Calu3 (cell line): ENCODE measurements around the gene EGFR. TPM values are rescaled to one million over a fixed set of nuclear protein-coding genes. Genes with fewer than 3 reads are reported as not detected.
A peak's percentile ranks its signal among the peaks of the same experiment; 100 is the strongest.

Experiments
- BruUV-seq: library from RNA; stranded (reverse); fragments of 400-500 nt; replicated peaks from 2 replicates; lab custom pipeline; 2021; lab: Mats Ljungman, UMichigan
- CTCF ChIA-PET: fragments of 300-600 bp; sonication (Branson Sonifier 250); formaldehyde crosslinking; loops from one replicate; lab custom pipeline; 2022; ENCODE audit warnings: antibody characterized with exemption; lab: Charles Lee
- DNase-seq: peaks from one replicate; pipeline ENCODE4 v3.0.0; 2022
- H3K27ac Mint-ChIP-seq: one replicate; pipeline ENCODE4 v1.8.0; 2022; ENCODE audit warnings: mixed read lengths; ENCODE audit not compliant: unreplicated experiment
- H3K27me3 Mint-ChIP-seq: one replicate; pipeline ENCODE4 v1.8.0; 2022; ENCODE audit warnings: mixed read lengths; ENCODE audit not compliant: unreplicated experiment
- H3K36me3 Mint-ChIP-seq: one replicate; pipeline ENCODE4 v1.8.0; 2022; ENCODE audit warnings: mild to moderate bottlenecking, moderate library complexity, mixed read lengths; ENCODE audit not compliant: insufficient read depth, unreplicated experiment
- H3K4me1 Mint-ChIP-seq: one replicate; pipeline ENCODE4 v1.8.0; 2022; ENCODE audit warnings: mild to moderate bottlenecking, low read depth, mixed read lengths; ENCODE audit not compliant: unreplicated experiment
- H3K4me3 Mint-ChIP-seq: one replicate; pipeline ENCODE4 v1.8.0; 2022; ENCODE audit warnings: mild to moderate bottlenecking, low read depth, moderate library complexity, mixed read lengths; ENCODE audit not compliant: unreplicated experiment
- H3K9me3 Mint-ChIP-seq: one replicate; pipeline ENCODE4 v1.8.0; 2022; ENCODE audit warnings: low read depth, mixed read lengths; ENCODE audit not compliant: unreplicated experiment
- intact Hi-C: fragments of 100-400 bp; cut with micrococcal nuclease; formaldehyde crosslinking; loops from one replicate; pipeline ENCODE4 v1.10.0; 2022; ENCODE audit not compliant: unreplicated experiment
- total RNA-seq: library from RNA; stranded (reverse); gene quantifications from 2 replicates; pipeline ENCODE4 v1.2.3, GENCODE V29; 2022
- TF ChIP-seq, protein P1 (sequence below): fragments of 200-600 bp; IDR thresholded peaks from one replicate; pipeline ENCODE4 v1.8.0; 2022; ENCODE audit warnings: antibody characterized with exemption; ENCODE audit not compliant: unreplicated experiment

The EGFR gene
- total RNA-seq, 1 experiment from 2014 or later: 87.4 TPM

DNA sequence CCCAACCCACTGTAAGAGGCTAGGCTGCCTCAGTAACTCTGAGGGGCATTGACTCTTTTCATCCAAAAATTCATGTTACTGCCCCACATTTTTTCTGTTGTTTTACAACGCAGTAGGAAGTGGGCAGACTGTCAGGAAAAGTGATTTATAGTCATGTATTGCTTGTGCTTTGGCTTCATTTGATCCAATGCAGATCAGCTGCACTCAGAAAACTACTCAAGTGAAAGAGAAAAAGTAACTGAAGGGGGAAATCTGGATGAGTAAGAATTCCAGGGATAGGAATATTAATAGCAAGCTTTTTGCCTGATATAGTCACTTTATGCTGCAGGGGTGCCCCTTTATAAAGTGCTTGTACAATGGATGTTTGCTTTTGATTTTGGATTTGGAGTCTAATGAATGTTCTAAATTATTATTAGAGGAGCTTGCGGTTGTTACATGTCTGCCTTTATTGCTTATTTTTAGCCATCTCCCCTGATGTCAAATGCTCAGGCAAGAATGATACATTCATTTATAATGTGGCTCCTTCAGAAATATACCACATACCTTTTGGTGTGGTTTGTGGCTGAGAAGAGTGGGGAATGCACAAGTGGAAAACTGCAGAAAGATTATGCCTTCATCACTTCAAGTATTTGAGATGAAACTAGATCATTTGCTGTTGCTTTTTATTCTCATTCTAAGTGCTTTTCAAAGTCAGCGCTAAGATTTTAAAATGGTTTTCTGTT is 86.1 kb downstream of the EGFR start:
- DNase-seq: no peak
- CTCF ChIA-PET: interaction anchor here (0.7 kb wide), 1 partner anchor 43 kb away, joined by 6 read pairs; no protein-coding TSS in a partner anchor
- Mint-ChIP-seq H3K4me1 (peaks cover 30% of the 10 kb centered on the region), H3K36me3 (no peaks in the 10 kb centered on the region), H3K27me3 (no peaks in the 10 kb centered on the region), H3K27ac (no peak overlapping the region), H3K4me3 (no peak overlapping the region), H3K9me3 (no peaks in the 10 kb centered on the region)
- intact Hi-C loops: no loop called here
- BruUV-seq: no TSS peak
- TF ChIP-seq, protein P1, sequence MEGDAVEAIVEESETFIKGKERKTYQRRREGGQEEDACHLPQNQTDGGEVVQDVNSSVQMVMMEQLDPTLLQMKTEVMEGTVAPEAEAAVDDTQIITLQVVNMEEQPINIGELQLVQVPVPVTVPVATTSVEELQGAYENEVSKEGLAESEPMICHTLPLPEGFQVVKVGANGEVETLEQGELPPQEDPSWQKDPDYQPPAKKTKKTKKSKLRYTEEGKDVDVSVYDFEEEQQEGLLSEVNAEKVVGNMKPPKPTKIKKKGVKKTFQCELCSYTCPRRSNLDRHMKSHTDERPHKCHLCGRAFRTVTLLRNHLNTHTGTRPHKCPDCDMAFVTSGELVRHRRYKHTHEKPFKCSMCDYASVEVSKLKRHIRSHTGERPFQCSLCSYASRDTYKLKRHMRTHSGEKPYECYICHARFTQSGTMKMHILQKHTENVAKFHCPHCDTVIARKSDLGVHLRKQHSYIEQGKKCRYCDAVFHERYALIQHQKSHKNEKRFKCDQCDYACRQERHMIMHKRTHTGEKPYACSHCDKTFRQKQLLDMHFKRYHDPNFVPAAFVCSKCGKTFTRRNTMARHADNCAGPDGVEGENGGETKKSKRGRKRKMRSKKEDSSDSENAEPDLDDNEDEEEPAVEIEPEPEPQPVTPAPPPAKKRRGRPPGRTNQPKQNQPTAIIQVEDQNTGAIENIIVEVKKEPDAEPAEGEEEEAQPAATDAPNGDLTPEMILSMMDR: no peak

DNA sequence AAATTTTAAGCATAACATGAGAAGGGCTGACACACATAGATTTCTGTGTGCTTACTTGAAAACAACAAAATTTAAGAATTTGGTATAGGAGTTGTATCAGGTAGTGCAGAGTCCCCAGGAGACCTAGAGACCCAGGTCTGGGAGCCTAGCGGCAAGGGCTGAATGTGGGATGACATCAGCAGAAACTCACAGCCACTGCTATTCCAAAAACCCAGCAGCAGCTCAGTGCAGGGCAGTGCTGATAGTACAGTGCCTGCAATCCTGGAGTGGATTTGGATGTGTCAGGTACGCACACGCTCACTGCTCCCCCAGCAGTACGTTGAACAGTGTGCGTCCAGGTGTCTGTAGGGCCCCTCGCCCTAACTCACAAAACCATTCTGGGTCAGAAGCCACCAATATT is 87.1 kb downstream of the EGFR start:
- intact Hi-C loops: no loop called here
- no peaks in the 10 kb centered on the region for H3K36me3 Mint-ChIP-seq
- H3K9me3 Mint-ChIP-seq: no peaks in the 10 kb centered on the region

DNA sequence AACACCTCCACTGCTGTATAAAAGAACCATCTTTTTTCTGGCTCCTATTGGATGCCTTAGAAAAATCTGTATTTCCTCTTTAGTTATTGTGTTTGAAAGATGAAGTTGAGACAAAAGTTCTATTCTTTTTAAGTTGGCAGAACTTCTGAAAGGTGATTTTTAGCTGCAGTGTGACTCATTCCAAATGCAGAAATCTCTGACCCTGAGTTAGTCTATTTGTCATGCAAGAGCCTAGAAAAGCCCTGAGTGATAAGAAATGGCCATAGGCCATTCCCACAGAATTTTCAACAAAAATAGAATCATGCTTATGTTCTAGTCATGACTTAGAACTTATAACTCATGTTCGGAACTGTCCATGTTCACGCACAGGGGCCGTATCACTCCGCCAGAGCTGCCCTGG is 89.1 kb downstream of the EGFR start:
- BruUV-seq: no TSS peak
- intact Hi-C loops: no loop called here
- CTCF ChIA-PET: no interaction called here
- peak overlapping the region; percentile 29 for H3K4me3 Mint-ChIP-seq
- H3K36me3 Mint-ChIP-seq: no peaks in the 10 kb centered on the region
- H3K27ac Mint-ChIP-seq: peak overlapping the region; percentile 58
- TF ChIP-seq, protein P1: no peak
- H3K27me3 Mint-ChIP-seq: no peaks in the 10 kb centered on the region
- H3K4me1 Mint-ChIP-seq: peaks cover 50% of the 10 kb centered on the region
- DNase-seq: no peak
- H3K9me3 Mint-ChIP-seq: no peaks in the 10 kb centered on the region

More for the DNA sequence above, 87.1 kb downstream of the EGFR start:
- peaks cover 41% of the 10 kb centered on the region for H3K4me1 Mint-ChIP-seq
- H3K4me3 Mint-ChIP-seq: no peak overlapping the region
- BruUV-seq: no TSS peak
- no peaks in the 10 kb centered on the region for H3K27me3 Mint-ChIP-seq
- TF ChIP-seq, protein P1: no peak
- CTCF ChIA-PET: interaction anchor here (0.6 kb wide), 1 partner anchor 153 kb away, joined by 3 read pairs; no protein-coding TSS in a partner anchor
- H3K27ac Mint-ChIP-seq: no peak overlapping the region
- DNase-seq: no peak

DNA sequence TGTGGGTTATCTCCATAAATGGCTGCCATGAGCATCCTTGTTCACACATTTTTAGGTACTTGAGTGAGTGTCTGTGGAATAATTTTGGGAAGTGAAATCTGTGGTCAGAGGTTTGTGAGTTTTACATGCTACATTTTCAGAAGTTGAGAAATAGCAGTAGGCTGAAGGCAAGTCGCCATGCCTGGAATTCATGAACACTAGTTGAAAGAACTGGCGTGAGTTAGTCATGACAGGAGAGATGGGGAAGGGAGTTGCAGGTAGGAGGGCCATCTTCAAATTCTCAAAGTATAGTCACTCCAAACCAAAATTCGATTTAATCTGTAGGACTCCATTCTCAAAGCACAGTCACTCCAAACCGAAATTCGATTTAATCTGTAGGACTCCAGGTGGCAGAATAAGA is 89.6 kb downstream of the EGFR start:
- intact Hi-C loops: no loop called here
- Mint-ChIP-seq H3K27me3 (no peaks in the 10 kb centered on the region), H3K4me1 (peaks cover 54% of the 10 kb centered on the region), H3K4me3 (peak overlapping the region; percentile 29), H3K36me3 (no peaks in the 10 kb centered on the region), H3K27ac (peak overlapping the region; percentile 58), H3K9me3 (no peaks in the 10 kb centered on the region)
- TF ChIP-seq, protein P1: no peak
- DNase-seq: no peak
- CTCF ChIA-PET: no interaction called here
- no TSS peak for BruUV-seq
